AG09319 (cell line): ENCODE results near the gene CCT4.
"Not testable (repeated sequence)": the region's sequence is repeated elsewhere in the genome, so short reads cannot be mapped to it uniquely, and the experiment has no call there.

Source experiments
- DNase-seq: peaks from one replicate; pipeline ENCODE4 v3.0.0-alpha.2; 2010; ENCODE audit warnings: low read depth; ENCODE audit errors: extremely low read depth
- TF ChIP-seq, protein P1 (sequence below): IDR thresholded peaks from 2 replicates; pipeline ENCODE4 v1.5.1; 2011; ENCODE audit warnings: low read depth, mild to moderate bottlenecking, inconsistent platforms, low read length, moderate library complexity

Gene CCT4

DNA sequence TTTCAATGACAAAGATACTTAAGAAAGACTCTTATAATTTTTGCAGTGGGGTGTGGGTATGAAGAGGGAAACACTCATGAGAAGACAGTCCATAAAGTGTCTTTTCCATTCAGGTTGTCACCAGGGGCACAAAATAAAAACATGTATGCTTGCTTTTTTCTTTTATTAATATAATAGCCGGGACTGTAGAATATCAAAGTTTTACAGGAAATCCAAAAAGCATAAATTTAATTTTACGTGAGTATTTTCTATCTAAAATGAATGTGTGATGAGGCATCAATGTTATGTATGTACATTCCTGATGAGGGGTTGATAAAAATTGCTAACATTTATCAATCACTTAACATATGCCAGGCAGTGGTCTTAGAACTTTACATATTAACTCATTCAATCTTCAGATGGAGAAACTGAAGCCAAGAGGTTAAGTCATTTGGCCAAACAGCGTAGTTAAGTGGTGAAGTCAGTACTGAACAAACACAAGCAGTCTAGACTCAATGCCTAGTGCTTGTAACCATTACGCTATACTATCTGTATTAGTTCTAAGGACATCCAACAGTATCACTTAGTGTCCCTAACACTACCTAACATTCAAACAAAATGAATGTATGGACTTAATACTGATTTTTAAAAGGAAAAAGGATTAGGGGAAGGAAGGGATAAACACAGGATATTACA is 10.7 kb downstream of the CCT4 start:
- no peak for DNase-seq
- TF ChIP-seq, protein P1, sequence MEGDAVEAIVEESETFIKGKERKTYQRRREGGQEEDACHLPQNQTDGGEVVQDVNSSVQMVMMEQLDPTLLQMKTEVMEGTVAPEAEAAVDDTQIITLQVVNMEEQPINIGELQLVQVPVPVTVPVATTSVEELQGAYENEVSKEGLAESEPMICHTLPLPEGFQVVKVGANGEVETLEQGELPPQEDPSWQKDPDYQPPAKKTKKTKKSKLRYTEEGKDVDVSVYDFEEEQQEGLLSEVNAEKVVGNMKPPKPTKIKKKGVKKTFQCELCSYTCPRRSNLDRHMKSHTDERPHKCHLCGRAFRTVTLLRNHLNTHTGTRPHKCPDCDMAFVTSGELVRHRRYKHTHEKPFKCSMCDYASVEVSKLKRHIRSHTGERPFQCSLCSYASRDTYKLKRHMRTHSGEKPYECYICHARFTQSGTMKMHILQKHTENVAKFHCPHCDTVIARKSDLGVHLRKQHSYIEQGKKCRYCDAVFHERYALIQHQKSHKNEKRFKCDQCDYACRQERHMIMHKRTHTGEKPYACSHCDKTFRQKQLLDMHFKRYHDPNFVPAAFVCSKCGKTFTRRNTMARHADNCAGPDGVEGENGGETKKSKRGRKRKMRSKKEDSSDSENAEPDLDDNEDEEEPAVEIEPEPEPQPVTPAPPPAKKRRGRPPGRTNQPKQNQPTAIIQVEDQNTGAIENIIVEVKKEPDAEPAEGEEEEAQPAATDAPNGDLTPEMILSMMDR = no peak

DNA sequence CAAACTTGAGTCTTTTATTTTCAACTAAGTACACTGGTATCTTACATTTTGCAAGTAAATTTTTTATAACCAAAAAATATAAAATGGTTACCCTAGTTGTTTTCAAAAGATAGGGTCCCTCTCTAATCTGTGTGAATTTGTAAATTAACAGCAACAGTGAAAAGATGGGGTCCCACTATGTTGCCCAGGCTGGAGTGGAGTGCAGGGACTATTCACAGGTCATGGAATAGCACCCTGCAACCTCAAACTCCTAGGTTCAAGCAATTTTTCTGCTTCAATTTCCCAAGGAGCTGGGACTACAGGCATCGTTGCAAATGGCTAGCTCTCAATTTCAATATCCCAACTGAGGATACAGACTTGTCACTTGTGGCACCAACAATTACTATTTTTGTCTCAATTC is 12.1 kb downstream of the CCT4 start:
- no peak for DNase-seq
- TF ChIP-seq, protein P1 = no peak

DNA sequence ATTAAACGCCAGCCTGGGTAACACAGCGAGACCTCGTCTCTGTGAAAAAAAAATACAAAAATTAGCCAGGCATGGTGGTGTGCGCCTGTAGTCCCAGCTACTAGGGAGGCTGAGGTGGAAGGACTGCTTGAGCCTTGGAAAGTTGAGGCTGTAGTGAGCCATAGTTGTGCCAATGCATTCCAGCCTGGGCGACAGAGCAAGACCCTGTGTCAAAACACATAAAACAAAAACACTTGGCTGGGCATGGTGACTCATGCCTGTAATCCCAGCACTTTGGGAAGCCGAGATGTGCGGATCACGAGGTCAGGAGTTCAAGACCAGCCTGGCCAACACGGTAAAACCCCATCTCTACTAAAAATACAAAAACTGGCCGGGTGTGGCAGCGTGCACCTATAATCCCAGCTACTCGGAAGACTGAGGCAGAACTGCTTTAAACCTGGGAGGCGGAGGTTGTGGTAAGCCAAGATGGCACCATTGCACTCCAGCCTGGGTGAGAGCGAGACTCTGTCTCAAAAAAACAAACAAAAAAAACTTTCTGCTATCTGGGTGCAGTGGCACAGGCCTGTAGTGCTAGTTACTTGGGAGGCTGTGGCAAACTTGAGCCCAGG is 21.9 kb downstream of the CCT4 start:
- DNase-seq = not testable (repeated sequence)

DNA sequence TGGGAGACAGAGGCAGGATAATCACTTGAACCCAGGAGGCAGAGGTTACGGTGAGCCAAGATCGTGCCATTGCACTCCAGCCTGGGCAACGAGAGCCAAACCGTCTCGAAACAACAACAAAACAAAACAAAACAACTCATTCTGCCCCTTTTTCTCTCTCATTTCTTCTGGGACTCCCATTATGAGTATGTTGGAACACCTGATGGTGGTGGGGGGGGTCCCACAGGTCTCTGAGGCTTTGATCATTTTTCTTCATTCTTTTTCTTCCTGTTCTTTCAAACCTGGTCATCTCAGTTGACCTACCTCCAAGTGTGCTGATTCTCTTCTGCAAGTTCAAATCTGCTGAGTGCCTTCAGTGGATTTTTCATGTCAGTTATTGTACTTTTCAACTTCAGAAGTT is 26.4 kb downstream of the CCT4 start:
- DNase-seq = no peak
- TF ChIP-seq, protein P1 = no peak

DNA sequence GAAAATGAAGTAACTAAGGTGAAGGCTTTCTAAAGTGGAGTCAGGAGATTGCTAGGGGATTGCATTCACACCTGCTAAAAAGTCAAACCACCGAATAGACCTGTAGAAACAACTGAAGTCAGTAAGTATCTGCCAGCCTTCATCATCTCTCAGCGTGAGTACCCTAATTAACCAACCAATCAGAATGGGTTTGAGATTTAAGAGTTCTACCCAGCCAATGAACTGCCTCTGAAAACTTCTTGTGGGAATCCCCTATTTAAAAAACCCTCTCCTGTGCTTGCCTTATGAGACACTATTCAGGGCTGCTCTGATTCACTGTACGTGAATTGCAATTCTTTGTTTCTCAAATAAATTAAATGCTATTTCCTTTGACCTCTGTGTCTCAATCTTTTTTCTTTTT is 31.2 kb downstream of the CCT4 start:
- no peak for DNase-seq
- TF ChIP-seq, protein P1 = no peak

DNA sequence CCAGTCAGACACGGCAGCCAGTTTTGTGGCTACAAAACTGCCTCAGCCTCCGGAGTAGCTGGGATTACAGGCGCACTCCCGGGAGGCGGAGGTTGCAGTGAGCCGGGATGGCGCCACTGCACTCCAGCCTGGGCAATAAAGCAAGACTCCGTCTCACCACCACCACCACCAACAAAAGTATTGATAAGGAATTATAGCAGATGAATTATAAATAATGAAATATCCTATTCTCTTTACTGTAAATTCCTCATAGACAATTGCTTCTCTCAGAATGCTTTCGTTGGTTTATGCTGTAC is 33.2 kb downstream of the CCT4 start:
- DNase-seq = no peak
- TF ChIP-seq, protein P1 = no peak

DNA sequence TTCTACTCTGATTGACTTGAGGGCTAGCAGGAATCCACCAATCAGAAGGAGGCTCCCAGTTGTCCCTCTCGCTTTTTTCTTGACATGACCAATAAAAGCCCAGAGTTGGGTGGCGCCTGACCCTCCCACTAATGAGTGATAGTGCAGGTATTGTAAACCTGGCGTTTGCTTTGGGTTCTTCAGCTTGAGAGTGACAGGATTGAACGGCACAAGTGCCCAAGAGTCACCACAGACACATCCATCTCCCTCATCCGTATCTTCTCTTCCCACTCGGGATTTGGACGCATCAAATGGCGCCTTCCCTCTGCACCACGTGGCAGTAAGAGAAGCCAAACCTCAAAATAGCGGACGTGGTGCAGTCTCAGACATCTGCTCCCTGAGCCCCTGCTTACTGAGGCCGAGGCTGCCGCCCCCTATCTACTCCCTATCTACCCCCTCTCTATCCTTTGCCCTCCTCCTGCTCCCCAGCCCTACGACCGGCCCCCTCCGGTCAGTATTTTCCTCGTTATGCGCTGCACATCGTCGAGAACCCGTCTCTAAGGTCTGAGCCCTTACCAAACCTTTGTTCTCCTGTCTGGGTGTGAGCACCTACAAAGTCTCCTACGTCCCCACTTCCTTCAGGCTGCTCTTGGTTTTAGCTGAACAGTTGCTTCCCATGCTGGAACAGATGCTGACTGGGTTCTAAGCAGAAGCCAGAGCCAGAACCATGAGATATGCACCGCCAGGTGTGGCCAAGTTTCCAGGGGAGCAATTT is 33.7 kb downstream of the CCT4 start:
- TF ChIP-seq, protein P1 = no peak
- peak; percentile 93 for DNase-seq
